Hepatic stellate cell (primary cell): ENCODE results near the gene SMIM13.

Experiments used
- DNase-seq: peaks from one replicate; pipeline ENCODE4 v3.0.0; 2011; ENCODE audit warnings: low spot score

The SMIM13 gene

GRCh38 chr6:11153447-11153846 lies 59.8 kb downstream of the SMIM13 start:
- no peak for DNase-seq

- DNase-seq: no peak
Measured at GRCh38 chr6:11155589-11155988, 62.0 kb downstream of the SMIM13 start.

GRCh38 chr6:11160199-11160598 lies 66.6 kb downstream of the SMIM13 start:
- no peak for DNase-seq

GRCh38 chr6:11161031-11161956 lies 67.7 kb downstream of the SMIM13 start:
- DNase-seq: peak; percentile 32

- no peak for DNase-seq
Measured at GRCh38 chr6:11162262-11162661, 68.6 kb downstream of the SMIM13 start.

- DNase-seq: no peak
Measured at GRCh38 chr6:11163932-11164331, 70.3 kb downstream of the SMIM13 start.

- DNase-seq: no peak
Measured at GRCh38 chr6:11164717-11165646, 71.3 kb downstream of the SMIM13 start.

GRCh38 chr6:11166948-11167347 lies 73.3 kb downstream of the SMIM13 start:
- no peak for DNase-seq

GRCh38 chr6:11168091-11168635 lies 74.5 kb downstream of the SMIM13 start:
- no peak for DNase-seq

GRCh38 chr6:11171952-11172351 lies 78.3 kb downstream of the SMIM13 start:
- no peak for DNase-seq

- DNase-seq: peak; percentile 27
Measured at GRCh38 chr6:11172501-11173327, 79.1 kb downstream of the SMIM13 start.

- DNase-seq: no peak
Measured at GRCh38 chr6:11174242-11174611, 80.6 kb downstream of the SMIM13 start.

GRCh38 chr6:11177271-11177670 lies 83.6 kb downstream of the SMIM13 start:
- no peak for DNase-seq

GRCh38 chr6:11179088-11179418 lies 85.4 kb downstream of the SMIM13 start:
- no peak for DNase-seq

GRCh38 chr6:11179419-11180202 lies 86.0 kb downstream of the SMIM13 start:
- no peak for DNase-seq

- DNase-seq: no peak
Measured at GRCh38 chr6:11181478-11182136, 88.0 kb downstream of the SMIM13 start.

- no peak for DNase-seq
Measured at GRCh38 chr6:11183761-11184362, 90.2 kb downstream of the SMIM13 start.

GRCh38 chr6:11185204-11185842 lies 91.7 kb downstream of the SMIM13 start:
- DNase-seq: no peak

GRCh38 chr6:11187301-11187700 lies 93.7 kb downstream of the SMIM13 start:
- no peak for DNase-seq
